Astrocyte of the cerebellum (primary cell): ENCODE results near the gene KY.

Source experiments
- DNase-seq: peaks from one replicate; pipeline ENCODE4 v3.0.0-alpha.2; 2011; ENCODE audit warnings: low read depth
- H3K4me3 ChIP-seq: 2 replicates; pipeline ENCODE4 v1.5.1; 2011; ENCODE audit warnings: mild to moderate bottlenecking, low read depth, low read length, moderate library complexity
- in situ Hi-C: cut with HindIII; loops from 2 replicates; pipeline ENCODE4 v1.10.0; 2017; ENCODE audit warnings: low sequenced_read_pairs
- TF ChIP-seq, protein P1 (sequence below): IDR thresholded peaks from 2 replicates; pipeline ENCODE4 v1.5.1; 2012; ENCODE audit warnings: low read length, low read depth, moderate library complexity, mild to moderate bottlenecking; ENCODE audit errors: missing control alignments

The KY gene

DNA sequence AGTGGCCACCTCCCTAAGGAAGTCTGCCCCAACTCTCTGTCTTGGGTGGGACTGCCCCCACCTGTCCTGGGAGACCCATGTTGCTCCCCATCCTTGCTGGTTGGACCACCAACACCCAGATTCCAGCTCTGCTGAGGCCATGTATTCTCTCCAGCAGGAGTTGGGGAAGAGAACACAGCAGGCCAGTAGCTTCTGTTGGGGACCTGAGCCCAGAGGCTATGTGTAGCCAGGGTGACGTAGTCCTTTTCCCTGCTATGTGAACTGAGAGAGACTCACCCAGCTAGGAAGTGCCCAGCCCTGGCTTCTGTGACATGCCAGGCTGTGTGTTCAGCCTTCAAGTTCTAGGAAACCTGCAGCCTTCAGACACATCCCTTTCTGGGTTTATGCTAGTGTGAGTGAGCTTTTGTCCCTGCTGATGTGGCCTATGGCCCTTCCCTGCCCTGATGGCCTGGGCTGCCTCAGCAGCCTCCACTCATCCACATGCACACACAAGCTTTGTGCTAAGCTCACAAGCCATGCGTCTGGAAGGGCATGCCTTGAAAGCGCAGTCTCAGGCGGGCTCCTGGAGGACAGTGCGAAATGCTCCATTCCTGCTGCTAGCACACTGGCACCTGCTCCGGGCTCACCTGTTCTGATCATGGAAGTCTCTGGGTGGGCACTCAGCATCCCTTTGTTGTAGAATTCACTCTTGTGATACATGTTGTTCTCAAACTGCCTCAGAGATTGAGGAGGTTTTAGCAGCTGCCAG is 42.6 kb downstream of the KY start:
- TF ChIP-seq, protein P1, sequence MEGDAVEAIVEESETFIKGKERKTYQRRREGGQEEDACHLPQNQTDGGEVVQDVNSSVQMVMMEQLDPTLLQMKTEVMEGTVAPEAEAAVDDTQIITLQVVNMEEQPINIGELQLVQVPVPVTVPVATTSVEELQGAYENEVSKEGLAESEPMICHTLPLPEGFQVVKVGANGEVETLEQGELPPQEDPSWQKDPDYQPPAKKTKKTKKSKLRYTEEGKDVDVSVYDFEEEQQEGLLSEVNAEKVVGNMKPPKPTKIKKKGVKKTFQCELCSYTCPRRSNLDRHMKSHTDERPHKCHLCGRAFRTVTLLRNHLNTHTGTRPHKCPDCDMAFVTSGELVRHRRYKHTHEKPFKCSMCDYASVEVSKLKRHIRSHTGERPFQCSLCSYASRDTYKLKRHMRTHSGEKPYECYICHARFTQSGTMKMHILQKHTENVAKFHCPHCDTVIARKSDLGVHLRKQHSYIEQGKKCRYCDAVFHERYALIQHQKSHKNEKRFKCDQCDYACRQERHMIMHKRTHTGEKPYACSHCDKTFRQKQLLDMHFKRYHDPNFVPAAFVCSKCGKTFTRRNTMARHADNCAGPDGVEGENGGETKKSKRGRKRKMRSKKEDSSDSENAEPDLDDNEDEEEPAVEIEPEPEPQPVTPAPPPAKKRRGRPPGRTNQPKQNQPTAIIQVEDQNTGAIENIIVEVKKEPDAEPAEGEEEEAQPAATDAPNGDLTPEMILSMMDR, result no peak

DNA sequence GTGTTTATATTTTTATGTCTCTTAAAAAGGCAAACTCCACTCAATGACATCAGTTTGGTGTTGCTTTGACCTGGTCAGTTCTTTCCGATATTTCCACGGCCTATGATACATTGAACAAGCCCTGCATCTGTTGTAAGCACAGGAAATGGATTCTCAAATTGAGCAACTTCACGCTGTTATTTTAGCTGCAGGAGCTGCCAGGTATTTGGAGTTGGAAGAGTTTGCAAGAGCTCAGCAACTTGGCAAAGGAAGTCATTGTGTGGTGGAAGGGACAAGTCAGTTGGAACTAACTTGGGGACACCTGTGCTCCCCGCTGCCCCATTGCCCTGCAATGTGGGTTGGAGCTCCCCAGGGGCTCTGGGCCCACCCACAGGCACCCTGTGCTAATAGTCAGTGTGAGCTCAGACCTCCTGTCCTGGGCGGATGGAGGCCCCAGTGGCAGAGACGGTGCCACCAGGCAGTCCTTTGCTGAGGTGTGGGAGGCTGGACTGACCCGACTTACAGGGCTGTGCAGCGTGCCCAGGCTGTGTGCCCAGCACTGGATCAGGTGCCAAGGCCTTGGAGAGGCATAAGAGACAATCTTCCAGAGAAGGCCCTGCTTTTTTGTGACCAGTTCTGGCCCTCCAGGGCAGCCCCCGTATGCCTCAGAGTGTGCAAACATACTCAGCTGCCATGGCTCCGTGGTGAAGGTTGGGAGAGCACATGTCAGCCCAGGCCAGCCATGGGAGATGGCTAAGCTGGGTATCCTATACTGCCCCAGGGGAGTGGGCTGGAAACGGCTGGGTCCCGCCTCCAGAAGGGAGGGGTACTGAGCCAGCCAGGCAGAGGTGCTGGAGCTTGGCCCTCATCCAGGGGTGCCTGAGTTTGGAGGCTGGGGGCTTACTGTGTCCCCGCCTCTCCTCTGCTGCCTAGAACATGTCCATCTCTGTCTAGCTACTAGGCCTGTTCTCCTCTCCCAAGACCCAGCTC is 43.5 kb downstream of the KY start:
- no peak for DNase-seq
- in situ Hi-C loops, result no loop called here
- TF ChIP-seq, protein P1, result no peak
- H3K4me3 ChIP-seq, result no peak overlapping the region

More for the DNA sequence above, 42.6 kb downstream of the KY start:
- no peak for DNase-seq
- H3K4me3 ChIP-seq, result no peak overlapping the region
- in situ Hi-C loops, result no loop called here

GRCh38 chr3:134606033-134607025 is 44.5 kb downstream of the KY start:
- TF ChIP-seq, protein P1, result no peak
- DNase-seq, result no peak
- in situ Hi-C loops, result no loop called here
- no peak overlapping the region for H3K4me3 ChIP-seq

- TF ChIP-seq, protein P1, result no peak
- H3K4me3 ChIP-seq, result no peak overlapping the region
- in situ Hi-C loops, result no loop called here
These were observed 45.3 kb downstream of the KY start for GRCh38 chr3:134605556-134605955.

DNA sequence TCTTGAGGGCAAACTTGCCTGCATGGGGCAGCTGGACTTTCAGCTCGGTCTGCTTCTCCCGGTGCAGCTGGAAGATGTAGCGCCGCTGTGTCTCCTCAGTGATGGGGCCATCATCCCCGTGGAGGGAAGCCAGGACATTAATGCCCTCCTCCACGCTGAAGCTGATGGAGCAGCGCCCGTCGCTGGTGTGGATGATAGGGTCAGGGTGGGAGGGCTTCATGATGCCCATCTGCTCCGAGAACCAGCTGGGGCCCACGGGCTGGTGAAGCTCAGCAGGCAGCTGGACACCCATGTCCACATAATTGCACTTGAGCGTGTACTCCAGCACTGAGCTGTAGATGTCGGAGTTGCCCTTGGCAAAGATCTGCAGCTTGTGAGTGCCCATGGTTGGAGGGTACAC is 46.9 kb downstream of the KY start:
- TF ChIP-seq, protein P1, result no peak
- no peak for DNase-seq
- in situ Hi-C loops, result no loop called here

More at GRCh38 chr3:134605556-134605955, 45.3 kb downstream of the KY start:
- DNase-seq, result no peak

More for the DNA sequence above, 46.9 kb downstream of the KY start:
- no peak overlapping the region for H3K4me3 ChIP-seq
